ENCODE results near the gene MEPE.

The MEPE gene

GRCh38 chr4:87832669-87833068 is at the start of gene MEPE:
Gene MEPE (plus strand): TSS chr4:87832969. CDS start chr4:87834715, 1,746 bp downstream.
- intact Hi-C loops (cut with DNase I): no loop called here
- no peak for DNase-seq

GRCh38 chr4:87783781-87784180 is 49.0 kb upstream of the MEPE start:
- no peak for DNase-seq
- intact Hi-C loops (cut with DNase I): no loop called here

- DNase-seq: peak in 2 of 10 donors; percentile 49 to 73
- intact Hi-C loops (cut with DNase I): no loop called here
Measured at GRCh38 chr4:87785731-87786509, 46.8 kb upstream of the MEPE start.

- intact Hi-C loops (cut with DNase I): no loop called here
- DNase-seq: no peak
Measured at GRCh38 chr4:87799301-87800113, 33.3 kb upstream of the MEPE start, which contains the start of gene IBSP. Gene IBSP (plus strand): TSS chr4:87799554. CDS start chr4:87802362, 2,808 bp downstream.

GRCh38 chr4:87802858-87803257 is 29.9 kb upstream of the MEPE start:
- intact Hi-C loops (cut with DNase I): no loop called here

GRCh38 chr4:87803421-87803820 is 29.3 kb upstream of the MEPE start:
- DNase-seq: no peak
- intact Hi-C loops (cut with DNase I): no loop called here

More at GRCh38 chr4:87802858-87803257, 29.9 kb upstream of the MEPE start:
- DNase-seq: no peak

- no peak for DNase-seq
- intact Hi-C loops (cut with DNase I): no loop called here
Measured at GRCh38 chr4:87804871-87805270, 27.9 kb upstream of the MEPE start.

GRCh38 chr4:87805971-87806370 is 26.8 kb upstream of the MEPE start:
- intact Hi-C loops (cut with DNase I): no loop called here
- DNase-seq: no peak

GRCh38 chr4:87806520-87806919 is 26.2 kb upstream of the MEPE start:
- DNase-seq: no peak
- intact Hi-C loops (cut with DNase I): no loop called here

- intact Hi-C loops (cut with DNase I): no loop called here
- DNase-seq: no peak
Measured at GRCh38 chr4:87807402-87807801, 25.4 kb upstream of the MEPE start.

GRCh38 chr4:87811977-87812376 is 20.8 kb upstream of the MEPE start:
- intact Hi-C loops (cut with DNase I): no loop called here
- DNase-seq: no peak

GRCh38 chr4:87819281-87819919 is 13.4 kb upstream of the MEPE start:
- intact Hi-C loops (cut with DNase I): no loop called here
- DNase-seq: peak in 1 of 10 donors; percentile 30

- no peak for DNase-seq
- intact Hi-C loops (cut with DNase I): no loop called here
Measured at GRCh38 chr4:87823200-87823599, 9.6 kb upstream of the MEPE start.

GRCh38 chr4:87823724-87824123 is 9.0 kb upstream of the MEPE start:
- intact Hi-C loops (cut with DNase I): no loop called here

GRCh38 chr4:87824352-87824751 is 8.4 kb upstream of the MEPE start:
- intact Hi-C loops (cut with DNase I): no loop called here

More at GRCh38 chr4:87823724-87824123, 9.0 kb upstream of the MEPE start:
- no peak for DNase-seq

GRCh38 chr4:87834401-87834800 is 1.6 kb downstream of the MEPE start:
- intact Hi-C loops (cut with DNase I): no loop called here
- no peak for DNase-seq

More at GRCh38 chr4:87824352-87824751, 8.4 kb upstream of the MEPE start:
- no peak for DNase-seq

GRCh38 chr4:87835197-87835596 is 2.4 kb downstream of the MEPE start:
- intact Hi-C loops (cut with DNase I): no loop called here
- DNase-seq: no peak

GRCh38 chr4:87835743-87836142 is 3.0 kb downstream of the MEPE start:
- intact Hi-C loops (cut with DNase I): no loop called here
- no peak for DNase-seq

GRCh38 chr4:87838205-87838604 is 5.4 kb downstream of the MEPE start:
- intact Hi-C loops (cut with DNase I): loop anchor here (2.0 kb wide), 1 partner anchor 159 kb away; no protein-coding TSS in a partner anchor
- peak in 2 of 10 donors; percentile 16 to 79 for DNase-seq

GRCh38 chr4:87838890-87839591 is 6.3 kb downstream of the MEPE start:
- intact Hi-C loops (cut with DNase I): loop anchor here (2.0 kb wide), 1 partner anchor 160 kb away; no protein-coding TSS in a partner anchor
- peak in 7 of 10 donors; percentile 25 to 92 (median 46) for DNase-seq
